Hippocampal formation (tissue), 2 donors: Measurements from ENCODE around the gene TMEM94.

Experiments
- DNase-seq, 2 donors: peaks; one replicate each; lab custom pipeline; 2025; lab: John Stamatoyannopoulos, UW

Gene TMEM94

DNA sequence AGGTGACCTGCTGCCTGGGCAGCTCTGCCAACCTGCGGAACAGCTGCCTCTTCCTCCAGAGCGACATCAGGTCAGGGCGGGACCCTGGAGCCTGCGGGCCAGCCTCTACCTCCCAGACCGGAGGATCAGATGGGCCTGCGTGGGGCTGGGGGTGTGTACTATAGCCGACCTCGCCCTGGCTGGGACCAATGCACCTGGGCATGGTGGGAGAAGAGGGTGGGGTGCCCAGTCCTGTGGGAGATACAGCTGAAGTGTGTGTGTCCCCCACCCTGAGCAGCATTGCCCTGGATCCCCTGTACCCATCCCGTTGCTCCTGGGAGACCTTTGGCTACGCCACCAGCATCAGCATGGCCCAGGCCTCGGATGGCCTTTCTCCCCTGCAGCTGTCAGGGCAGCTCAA is 39.6 kb downstream of the TMEM94 start:
- no peak for DNase-seq

GRCh38 chr17:75498039-75498725 is 41.7 kb downstream of the TMEM94 start:
- DNase-seq = no peak

- no peak for DNase-seq
Observed at GRCh38 chr17:75498726-75499213, 42.3 kb downstream of the TMEM94 start.

DNA sequence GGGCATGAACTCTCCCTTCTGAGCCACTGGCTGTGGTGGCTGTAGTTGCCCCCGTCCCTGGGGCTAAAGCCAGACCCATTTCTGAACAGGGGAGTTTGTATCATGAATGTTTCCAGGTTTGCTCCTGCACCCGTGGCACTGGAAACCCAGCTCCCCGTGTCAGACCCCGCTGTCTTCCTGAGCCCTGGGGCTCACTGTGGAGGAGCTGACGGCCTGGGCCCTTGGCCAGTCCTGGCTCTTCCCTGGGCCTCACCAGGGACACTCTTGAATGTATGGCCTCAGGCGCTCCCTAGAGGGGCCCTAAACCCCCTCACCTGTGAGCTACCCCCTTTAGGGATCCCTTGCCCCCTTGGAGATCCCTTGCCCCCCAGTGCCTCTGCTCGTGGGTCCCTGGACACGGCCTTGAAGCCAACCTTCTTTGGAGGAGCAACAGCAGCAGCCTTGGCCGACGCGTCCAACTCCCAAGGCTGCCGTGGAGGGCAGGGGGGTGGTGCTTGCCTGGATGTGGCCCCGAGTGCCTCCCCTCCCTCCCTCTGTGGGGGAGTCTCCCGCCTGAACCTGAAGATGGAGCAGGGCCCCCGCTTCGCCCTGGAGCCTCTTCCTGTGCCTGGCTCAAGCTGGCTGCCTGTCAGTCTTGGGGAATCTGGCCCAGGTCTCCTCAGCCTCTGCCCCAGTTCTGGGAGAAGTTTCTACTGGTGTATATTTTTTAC is 43.0 kb downstream of the TMEM94 start:
- DNase-seq = no peak

DNA sequence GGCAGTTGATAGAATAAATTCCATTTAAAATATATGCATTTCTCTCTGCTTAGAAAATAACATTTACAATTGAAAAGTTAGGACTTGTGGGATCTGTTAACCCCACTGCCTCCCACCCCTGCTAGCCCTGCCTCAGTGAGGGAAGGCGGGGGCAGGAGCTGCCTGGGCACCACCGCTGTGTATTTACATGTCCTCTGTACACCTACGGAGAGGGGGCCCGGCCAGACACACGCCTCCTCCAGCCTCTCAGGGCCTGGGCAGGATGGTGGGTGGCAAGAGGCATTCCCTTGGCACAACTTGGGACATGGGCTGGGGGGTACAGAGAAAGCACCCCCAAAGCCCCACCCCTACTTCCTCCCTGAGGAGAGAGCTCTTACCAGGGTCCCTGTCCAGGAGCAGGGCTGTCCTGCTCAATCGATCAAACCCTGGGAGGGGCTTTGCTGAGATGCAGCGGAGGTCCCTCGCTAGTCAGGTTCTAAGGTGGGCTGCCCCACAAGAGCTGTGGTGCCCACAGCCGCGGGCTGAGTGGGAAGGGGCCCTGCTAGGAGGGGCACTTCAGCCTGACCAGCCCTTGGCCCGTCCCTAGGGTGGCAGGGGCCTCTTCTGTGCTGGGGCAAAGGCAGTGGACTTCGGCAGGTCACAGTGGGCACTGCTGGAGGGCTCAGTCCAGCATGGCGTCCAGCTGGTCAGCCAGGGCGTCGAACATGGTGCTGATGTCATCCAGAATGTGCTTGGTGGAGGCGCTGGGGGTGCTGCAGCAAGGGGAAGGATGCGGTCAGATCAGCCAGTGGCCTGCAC is 44.2 kb downstream of the TMEM94 start:
- no peak for DNase-seq

- DNase-seq = peak; percentile 77 to 87
Observed at GRCh38 chr17:75501378-75502071, 45.1 kb downstream of the TMEM94 start.

GRCh38 chr17:75502072-75502720 is 45.8 kb downstream of the TMEM94 start:
- no peak for DNase-seq

- no peak for DNase-seq
Observed at GRCh38 chr17:75502721-75503329, 46.4 kb downstream of the TMEM94 start.

GRCh38 chr17:75503337-75503950 is 47.0 kb downstream of the TMEM94 start:
- DNase-seq = no peak

DNA sequence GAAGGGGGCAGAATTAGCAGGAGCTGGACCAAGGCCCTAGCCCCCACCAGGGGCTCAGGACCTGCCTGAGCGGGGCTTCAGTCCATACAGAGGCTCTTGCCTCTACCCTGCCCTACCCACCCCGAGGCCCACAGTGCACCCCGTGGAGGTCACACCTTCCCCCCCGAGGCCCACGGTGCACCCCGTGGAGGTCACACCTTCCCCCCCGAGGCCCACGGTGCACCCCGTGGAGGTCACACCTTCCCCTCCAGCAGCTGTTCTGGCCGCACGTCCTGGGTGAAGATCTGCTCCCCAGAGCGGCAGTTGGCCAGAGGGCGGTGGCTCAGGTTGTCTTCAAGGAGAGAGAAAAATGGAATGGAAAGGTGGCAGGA is 47.5 kb downstream of the TMEM94 start:
- no peak for DNase-seq

- no peak for DNase-seq
Observed at GRCh38 chr17:75504347-75505151, 48.1 kb downstream of the TMEM94 start.

DNA sequence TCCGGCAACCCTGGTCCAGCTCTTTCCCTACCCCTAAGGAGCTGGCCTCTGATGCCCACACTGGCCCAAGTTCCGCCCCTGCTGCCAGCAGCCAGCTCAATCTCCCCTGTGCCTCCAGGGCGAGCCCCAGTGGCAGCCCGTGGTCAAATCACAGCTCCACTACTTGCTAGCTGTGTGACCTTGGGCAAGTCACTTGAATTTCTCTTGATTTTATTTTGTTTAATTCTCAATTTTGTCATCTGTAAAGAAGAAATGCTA is 48.6 kb downstream of the TMEM94 start:
- no peak for DNase-seq

DNA sequence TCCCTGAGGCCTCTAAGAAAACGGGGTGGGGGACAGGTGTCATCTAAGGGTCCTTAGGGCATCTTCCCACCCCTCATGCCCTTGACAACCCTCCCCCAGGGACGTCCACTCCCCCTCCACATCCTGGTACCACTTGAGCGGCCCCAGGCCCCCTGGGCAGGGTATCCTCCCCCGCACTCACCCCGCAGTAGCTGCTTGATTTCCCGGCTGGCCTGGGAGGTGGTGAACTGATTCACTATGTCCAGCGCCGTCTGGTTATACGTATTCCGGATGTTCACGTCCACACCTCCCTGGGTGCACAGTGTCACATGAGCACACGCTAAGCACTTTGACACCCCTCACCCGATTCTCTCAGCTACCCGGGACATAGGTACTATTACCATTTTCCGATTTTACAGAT is 49.2 kb downstream of the TMEM94 start:
- DNase-seq = no peak

DNA sequence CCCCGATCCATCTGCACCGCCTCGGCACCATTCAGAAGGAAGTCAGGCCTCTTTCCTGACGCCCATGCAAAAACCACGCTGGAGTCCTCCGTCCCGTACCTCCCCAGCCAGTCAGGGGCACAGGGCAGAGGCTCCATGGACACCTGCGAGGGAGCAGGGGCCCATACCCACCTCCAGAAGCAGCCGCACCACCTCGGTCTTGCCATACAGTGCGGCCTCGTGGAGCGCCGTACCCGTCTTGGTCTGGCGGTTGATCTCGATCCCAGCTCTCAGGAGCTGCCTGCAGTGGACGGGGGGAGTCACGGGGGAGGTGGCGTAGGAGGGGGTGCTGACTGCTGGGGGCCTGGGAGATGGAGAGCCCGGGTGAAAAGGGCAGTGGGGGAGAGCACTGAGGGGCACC is 49.7 kb downstream of the TMEM94 start:
- DNase-seq = no peak

- no peak for DNase-seq
Observed at GRCh38 chr17:75506888-75507287, 50.5 kb downstream of the TMEM94 start.

GRCh38 chr17:75507733-75508719 is 51.6 kb downstream of the TMEM94 start:
- DNase-seq = peak; percentile 77 to 82

DNA sequence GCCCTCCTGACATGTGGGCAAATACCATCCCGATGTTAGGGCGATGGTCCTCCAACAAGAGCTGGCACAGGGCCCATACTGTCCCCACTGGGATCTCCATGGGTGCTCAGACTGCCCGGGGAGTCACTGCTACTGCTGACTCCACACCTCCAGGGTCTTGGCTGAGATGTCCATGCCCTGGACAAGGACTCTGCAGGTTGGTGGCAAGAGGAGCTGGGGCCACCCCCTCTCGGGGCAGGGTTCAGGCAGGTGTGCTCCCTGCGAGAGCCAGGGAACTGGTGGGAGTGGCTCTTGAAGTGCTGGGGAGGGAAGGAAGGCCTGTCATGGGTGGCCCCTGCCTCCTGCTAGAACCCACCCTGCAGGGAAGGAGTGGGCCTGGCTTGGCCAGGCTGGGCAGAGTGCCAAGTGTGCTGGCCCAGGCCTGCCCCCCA is 52.5 kb downstream of the TMEM94 start:
- DNase-seq = no peak

GRCh38 chr17:75509528-75510258 is 53.3 kb downstream of the TMEM94 start:
- DNase-seq = no peak
